Islet precursor cell (in vitro differentiated cells): ENCODE measurements around the gene SCTR.
"Not testable (repeated sequence)": the region's sequence is repeated elsewhere in the genome, so short reads cannot be mapped to it uniquely, and the experiment has no call there.

Source experiments
- DNase-seq: peaks from one replicate; pipeline ENCODE4 v3.0.0-alpha.2; 2018

Gene SCTR

DNA sequence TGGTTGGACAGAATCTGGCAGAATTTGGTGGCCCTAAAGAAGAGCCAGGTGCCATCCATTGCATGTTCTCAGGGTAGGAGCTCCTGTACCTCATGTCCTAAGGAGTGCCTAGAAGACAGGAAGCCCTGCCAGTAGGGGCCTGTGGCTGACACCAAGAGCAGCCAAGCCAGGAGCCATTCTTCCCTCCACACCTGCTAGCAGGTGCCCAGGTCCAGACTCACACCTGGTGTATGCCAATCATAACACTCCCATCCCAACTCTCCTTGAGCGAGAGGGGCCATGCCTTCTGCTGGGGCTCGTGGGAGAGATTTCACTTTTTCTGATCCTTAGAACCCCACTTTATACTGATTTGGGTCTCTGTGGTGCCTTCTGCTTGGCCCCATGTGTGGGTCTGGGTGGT, 119.1 kb downstream of the SCTR start:
- no peak for DNase-seq

DNA sequence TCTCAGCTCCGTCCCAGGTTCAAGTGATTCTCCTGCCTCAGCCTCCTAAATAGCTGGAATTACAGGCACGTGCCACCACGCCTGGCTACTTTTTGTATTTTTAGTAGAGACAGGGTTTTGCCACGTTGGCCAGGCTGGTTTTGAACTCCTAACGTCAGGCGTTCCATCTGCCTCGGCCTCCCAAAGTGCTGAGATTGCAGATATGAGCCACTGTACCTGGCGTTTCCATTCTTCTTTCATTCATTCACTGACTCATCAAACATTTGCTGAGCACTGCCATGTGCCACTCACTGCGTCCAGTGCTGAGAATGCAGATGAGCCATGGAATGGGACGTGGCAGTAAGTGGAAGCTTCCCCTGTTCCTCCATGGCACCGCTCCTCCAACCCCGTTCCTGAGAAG, 120.7 kb downstream of the SCTR start:
- DNase-seq: not testable (repeated sequence)

DNA sequence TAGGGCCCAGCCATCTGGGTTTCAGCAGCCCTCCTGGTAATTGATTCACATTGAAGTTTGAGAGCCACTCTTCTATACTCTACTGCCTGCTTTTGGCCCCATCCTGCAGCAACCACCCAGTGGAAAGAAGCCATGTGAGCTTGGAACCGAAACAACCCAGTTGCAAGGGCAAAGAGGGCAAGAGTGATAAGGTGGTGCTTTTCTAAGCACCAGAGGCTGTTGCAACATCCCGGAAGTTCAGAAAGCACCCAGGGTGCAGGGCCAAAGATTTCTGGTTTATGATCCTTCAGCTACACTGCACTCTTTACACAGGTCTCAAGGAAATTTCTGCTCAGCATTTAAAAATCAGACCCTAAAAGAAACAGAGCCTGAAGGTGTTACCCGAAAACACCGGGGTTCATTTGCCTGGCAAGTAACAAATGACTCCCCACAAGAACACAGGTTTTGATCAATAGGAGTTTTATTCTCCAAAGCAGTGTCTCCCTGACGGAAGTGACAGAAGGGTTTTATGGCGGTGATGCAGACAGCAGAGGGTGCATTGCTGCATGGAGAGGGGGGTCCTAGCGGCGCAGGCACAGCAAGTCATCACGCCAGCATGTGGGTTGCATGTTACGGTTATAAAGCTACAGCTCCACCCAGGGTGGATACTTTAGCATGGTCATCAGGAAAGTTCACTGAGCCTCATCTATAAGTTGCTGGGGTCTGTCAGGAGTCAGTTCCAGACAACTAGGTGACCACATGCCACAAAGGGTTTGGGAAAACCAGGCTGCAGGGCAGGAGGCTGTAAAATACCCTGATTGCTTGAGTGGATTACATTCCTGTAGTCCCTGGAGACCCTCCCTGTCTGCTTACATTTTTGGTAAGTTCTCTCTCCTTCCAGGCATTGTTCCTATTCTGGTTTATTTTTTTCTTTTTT, 121.4 kb downstream of the SCTR start:
- peak; percentile 77 for DNase-seq

DNA sequence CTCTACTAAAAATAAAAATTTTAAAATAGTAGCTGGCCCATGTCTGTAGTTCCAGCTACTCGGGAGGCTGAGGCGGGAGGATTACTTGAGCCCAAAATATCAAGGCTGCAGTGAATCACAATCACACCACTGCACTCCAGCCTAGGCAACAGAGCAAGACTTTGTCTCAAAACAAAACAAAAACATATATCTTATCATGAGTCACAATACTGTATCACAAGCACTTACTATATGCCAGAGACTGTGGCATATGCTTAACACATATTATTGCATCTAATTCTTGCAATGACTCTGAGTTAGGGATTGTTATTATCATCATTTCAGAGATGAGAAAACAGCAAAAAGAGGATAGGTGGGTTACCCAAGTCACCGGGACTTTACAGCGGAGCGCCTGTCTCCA, 122.2 kb downstream of the SCTR start:
- DNase-seq: no peak

DNA sequence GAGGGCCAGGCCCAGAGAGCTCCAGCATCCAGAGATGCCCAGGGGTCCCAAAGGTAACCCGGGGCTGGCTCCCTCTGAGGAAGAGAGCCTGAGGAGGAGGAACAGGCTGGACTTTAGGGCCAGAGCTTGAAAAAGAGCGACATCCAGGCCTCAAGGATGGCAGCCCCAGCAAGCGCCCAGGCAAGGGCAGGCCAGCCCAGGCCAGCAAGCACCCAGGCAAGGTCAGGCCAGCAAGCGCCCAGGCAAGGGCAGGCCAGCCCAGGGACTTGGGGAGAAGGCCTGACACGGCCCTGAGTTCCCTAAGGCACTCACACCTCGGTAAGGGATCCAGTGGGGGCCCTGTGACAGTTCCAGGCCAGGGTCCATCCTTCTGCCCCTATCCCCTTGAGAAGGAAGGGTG, 127.1 kb downstream of the SCTR start:
- DNase-seq: peak; percentile 28

DNA sequence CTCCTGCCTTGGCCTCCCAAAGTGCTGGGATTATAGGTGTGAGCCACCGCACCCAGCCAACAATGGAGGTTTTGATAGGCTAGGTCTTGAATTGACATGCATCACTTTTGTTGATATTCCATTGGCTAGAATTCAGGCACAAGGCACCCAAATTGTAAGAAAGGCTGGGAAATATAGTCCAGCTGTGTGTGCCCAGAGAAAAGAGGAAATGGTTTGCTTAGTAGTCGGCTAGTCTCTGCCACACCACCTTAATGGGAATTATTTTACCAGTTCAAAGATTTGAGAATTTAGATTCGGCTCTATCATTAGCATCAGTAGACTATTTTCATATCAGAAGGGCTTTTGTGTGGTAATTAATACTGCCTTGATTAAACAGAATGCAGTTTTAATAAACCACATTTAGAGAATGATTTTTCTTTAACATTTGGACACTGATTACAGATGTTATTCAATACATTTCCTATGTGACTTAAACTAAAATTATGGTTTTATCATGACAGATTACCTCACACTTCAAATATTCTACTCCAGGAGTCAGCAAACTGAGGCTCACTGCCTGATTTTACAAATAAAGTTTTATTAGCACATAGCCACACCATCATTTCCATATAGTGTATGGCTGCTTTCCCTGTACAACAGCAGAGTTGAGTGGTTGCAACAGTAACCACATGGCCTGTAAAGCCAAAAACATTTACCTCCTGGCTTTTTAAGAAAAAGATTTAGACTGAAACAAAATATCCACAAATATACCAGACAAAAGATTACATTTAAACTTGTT, 130.1 kb downstream of the SCTR start:
- no peak for DNase-seq
